RWPE1 (cell line): ENCODE measurements around the gene ADAMTS14.

Source experiments
- CTCF ChIA-PET: fragments of 350-600 bp; sonication (Branson Sonifier 250); formaldehyde crosslinking; extraction: SDS; loops from one replicate; lab custom pipeline; 2021; lab: Yijun Ruan, JAX
- POLR2A ChIA-PET: fragments of 400-600 bp; formaldehyde crosslinking; extraction: SDS; loops from one replicate; lab custom pipeline; 2020; ENCODE audit warnings: antibody characterized with exemption; ENCODE audit not compliant: low non-redundant PET; lab: Yijun Ruan, JAX
- DNase-seq: peaks from one replicate; pipeline ENCODE4 v3.0.0; 2012; ENCODE audit warnings: low spot score
- H3K27ac ChIP-seq: fragments of 450-650 bp; 2 replicates; pipeline ENCODE4 v1.5.1; 2017
- TF ChIP-seq, protein P1 (sequence below): fragments of 450-650 bp; conservative IDR thresholded peaks from 2 replicates; pipeline ENCODE4 v1.5.1; 2017; ENCODE audit warnings: low read depth, mild to moderate bottlenecking

Gene ADAMTS14

GRCh38 chr10:70777063-70777875, 105.0 kb downstream of the ADAMTS14 start:
- no peak for DNase-seq
- TF ChIP-seq, protein P1, sequence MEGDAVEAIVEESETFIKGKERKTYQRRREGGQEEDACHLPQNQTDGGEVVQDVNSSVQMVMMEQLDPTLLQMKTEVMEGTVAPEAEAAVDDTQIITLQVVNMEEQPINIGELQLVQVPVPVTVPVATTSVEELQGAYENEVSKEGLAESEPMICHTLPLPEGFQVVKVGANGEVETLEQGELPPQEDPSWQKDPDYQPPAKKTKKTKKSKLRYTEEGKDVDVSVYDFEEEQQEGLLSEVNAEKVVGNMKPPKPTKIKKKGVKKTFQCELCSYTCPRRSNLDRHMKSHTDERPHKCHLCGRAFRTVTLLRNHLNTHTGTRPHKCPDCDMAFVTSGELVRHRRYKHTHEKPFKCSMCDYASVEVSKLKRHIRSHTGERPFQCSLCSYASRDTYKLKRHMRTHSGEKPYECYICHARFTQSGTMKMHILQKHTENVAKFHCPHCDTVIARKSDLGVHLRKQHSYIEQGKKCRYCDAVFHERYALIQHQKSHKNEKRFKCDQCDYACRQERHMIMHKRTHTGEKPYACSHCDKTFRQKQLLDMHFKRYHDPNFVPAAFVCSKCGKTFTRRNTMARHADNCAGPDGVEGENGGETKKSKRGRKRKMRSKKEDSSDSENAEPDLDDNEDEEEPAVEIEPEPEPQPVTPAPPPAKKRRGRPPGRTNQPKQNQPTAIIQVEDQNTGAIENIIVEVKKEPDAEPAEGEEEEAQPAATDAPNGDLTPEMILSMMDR, result no peak
- ChIA-PET CTCF (interaction anchor here (0.6 to 1.0 kb wide), 2 partner anchors 44 to 214 kb away, joined by 3 read pairs; no protein-coding TSS in a partner anchor), POLR2A (no interaction called here)
- no peak overlapping the region for H3K27ac ChIP-seq

GRCh38 chr10:70778267-70778924, 106.1 kb downstream of the ADAMTS14 start:
- no peak overlapping the region for H3K27ac ChIP-seq
- ChIA-PET POLR2A (no interaction called here), CTCF (interaction anchor here (0.5 to 0.6 kb wide), 2 partner anchors 35 to 216 kb away, joined by 3 read pairs; no protein-coding TSS in a partner anchor)
- TF ChIP-seq, protein P1, result no peak
- DNase-seq, result no peak

- POLR2A ChIA-PET, result no interaction called here
- H3K27ac ChIP-seq, result no peak overlapping the region
- TF ChIP-seq, protein P1, result no peak
- DNase-seq, result no peak
- CTCF ChIA-PET, result interaction anchor here (0.6 kb wide), 1 partner anchor 40 kb away, joined by 4 read pairs; no protein-coding TSS in a partner anchor
Measured at GRCh38 chr10:70779088-70779487, 106.8 kb downstream of the ADAMTS14 start.

- ChIA-PET CTCF (interaction anchor here (0.6 kb wide), 2 partner anchors 39 to 77 kb away, joined by 3 to 4 read pairs; no protein-coding TSS in a partner anchor), POLR2A (no interaction called here)
- TF ChIP-seq, protein P1, result no peak
- no peak overlapping the region for H3K27ac ChIP-seq
- no peak for DNase-seq
Measured at GRCh38 chr10:70779511-70780369, 107.4 kb downstream of the ADAMTS14 start.

- no peak for DNase-seq
- H3K27ac ChIP-seq, result no peak overlapping the region
- ChIA-PET POLR2A (no interaction called here), CTCF (interaction anchor here (0.6 kb wide), 1 partner anchor 14 kb away, joined by 3 read pairs; no protein-coding TSS in a partner anchor)
- TF ChIP-seq, protein P1, result no peak
Measured at GRCh38 chr10:70780370-70780760, 108.1 kb downstream of the ADAMTS14 start.
